ENCODE data around the gene SUB1. TPM values are rescaled to one million over a fixed set of nuclear protein-coding genes. Genes with fewer than 3 reads are reported as not detected.

Gene SUB1
- total RNA-seq, 1 donor from 2014 or later = 128 TPM

DNA sequence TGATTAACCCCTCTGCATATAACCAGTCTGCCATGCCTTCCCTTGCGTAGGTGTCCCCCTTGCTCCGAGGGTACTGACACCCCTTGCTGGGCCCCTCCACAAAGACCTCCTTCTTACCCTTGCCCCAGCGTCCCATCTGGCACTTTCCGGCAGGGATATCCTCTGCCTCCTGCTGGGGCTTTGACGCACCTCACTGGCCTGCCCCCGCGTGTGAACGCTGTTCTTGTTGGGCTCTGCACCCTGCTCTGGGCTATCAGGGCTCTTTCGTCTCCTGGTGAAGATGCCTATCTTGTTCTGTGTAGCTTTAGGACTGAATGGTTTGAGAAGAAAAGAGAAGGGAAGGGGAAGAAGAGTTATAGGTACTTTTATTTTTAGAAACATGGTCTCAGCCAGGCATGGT lies 53.0 kb downstream of the SUB1 start:
- Histone ChIP-seq H3K27me3 (ENCODE audit: control insufficient read depth, insufficient read depth, low read length) (no peaks in the 10 kb centered on the region), H3K36me3 (ENCODE audit: control insufficient read depth, insufficient read depth, low read length) (no peaks in the 10 kb centered on the region), H3K4me3 (ENCODE audit: low read depth, low read length) (no peak overlapping the region)
- FAIRE-seq = no peak
- DNase-seq (ENCODE audit: low read depth) = no peak
- TF ChIP-seq, protein P1, sequence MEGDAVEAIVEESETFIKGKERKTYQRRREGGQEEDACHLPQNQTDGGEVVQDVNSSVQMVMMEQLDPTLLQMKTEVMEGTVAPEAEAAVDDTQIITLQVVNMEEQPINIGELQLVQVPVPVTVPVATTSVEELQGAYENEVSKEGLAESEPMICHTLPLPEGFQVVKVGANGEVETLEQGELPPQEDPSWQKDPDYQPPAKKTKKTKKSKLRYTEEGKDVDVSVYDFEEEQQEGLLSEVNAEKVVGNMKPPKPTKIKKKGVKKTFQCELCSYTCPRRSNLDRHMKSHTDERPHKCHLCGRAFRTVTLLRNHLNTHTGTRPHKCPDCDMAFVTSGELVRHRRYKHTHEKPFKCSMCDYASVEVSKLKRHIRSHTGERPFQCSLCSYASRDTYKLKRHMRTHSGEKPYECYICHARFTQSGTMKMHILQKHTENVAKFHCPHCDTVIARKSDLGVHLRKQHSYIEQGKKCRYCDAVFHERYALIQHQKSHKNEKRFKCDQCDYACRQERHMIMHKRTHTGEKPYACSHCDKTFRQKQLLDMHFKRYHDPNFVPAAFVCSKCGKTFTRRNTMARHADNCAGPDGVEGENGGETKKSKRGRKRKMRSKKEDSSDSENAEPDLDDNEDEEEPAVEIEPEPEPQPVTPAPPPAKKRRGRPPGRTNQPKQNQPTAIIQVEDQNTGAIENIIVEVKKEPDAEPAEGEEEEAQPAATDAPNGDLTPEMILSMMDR (IDR thresholded peaks at IDR 0.05; ENCODE audit: insufficient read depth, low read length, severe bottlenecking) = no peak

DNA sequence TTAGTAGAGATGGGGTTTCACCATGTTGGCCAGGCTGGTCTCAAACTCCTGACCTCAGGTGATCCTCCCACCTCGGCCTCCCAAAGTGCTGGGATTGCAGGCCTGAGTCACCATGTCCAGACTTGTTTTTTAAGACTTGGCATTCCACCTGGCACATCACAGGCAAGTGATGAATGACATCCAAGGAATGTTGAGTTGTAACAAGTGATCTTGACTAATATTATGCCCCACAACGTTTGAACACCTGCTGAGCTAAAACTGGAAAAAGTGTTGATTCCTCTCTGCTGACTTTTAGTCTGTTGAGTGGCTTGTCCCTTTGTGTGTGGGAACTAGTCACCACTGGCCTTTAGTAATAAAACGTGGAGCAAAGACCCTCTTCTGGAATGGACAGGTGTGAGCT lies 54.6 kb downstream of the SUB1 start:
- Histone ChIP-seq H3K4me3 (ENCODE audit: low read depth, low read length) (no peak overlapping the region), H3K36me3 (ENCODE audit: control insufficient read depth, insufficient read depth, low read length) (no peaks in the 10 kb centered on the region), H3K27me3 (ENCODE audit: control insufficient read depth, insufficient read depth, low read length) (no peaks in the 10 kb centered on the region)
- peak; percentile 95 for DNase-seq (ENCODE audit: low read depth)
- TF ChIP-seq, protein P1 (IDR thresholded peaks at IDR 0.05; ENCODE audit: insufficient read depth, low read length, severe bottlenecking) = no peak
- FAIRE-seq = peak; percentile 47

DNA sequence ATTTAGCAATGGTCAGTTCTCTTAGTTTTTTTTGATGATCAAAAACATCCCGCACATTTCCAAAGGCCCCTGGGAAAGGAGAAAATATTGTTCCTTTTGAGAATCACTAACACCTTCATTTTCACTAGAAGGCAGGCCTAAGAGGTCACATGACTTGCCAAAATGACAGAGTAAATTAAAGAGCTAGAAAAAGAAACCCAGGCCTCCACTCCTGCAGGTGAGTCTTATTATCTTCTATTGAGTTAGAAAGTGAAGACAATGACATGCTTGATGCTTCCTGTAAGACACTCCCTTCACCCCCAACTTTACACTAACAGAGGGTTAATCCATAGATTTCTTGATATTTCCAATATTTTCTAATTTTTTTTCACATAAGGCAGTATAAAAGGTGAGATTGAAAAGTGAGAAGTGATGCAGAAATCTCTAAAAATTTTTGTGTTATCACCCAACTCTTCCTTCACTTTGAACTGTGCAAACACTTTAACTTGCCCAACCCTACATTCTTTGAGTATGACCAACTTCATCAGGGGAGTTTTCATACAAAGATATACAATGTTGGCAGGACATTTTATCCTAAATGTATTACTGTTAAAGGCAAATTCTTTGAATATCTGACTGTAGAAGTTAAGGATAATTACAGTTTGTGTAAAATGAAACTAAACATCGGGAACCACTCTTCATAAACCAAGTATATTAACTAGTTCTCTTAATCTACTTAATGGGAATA lies 57.1 kb downstream of the SUB1 start:
- FAIRE-seq = no peak
- peak; percentile 71 for DNase-seq (ENCODE audit: low read depth)
- Histone ChIP-seq H3K27me3 (ENCODE audit: control insufficient read depth, insufficient read depth, low read length) (no peaks in the 10 kb centered on the region), H3K4me3 (ENCODE audit: low read depth, low read length) (no peak overlapping the region), H3K36me3 (ENCODE audit: control insufficient read depth, insufficient read depth, low read length) (no peaks in the 10 kb centered on the region)
- TF ChIP-seq, protein P1 (IDR thresholded peaks at IDR 0.05; ENCODE audit: insufficient read depth, low read length, severe bottlenecking) = no peak

DNA sequence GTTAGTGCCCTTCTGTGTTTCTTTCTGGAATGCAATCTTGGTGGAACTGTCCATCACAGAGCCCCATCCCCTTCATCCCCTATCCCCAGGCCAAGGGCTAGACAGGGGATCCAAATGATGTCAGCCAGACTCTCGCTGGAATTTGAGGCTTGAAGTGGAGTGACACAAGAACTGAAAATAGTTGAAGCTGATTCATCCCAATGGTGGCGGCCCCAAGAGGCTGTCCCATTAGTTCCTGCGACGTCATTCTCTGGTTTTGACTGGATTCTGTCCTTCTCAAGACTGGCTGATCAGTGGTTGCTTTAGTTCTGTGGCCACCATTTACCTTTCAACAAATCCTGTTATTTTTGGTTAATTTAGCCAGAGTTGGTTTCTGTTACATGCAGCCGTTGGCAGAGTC lies 59.9 kb downstream of the SUB1 start:
- FAIRE-seq (no peak), DNase-seq (ENCODE audit: low read depth) (no peak)
- no peak overlapping the region for H3K4me3 ChIP-seq (ENCODE audit: low read depth, low read length)
- TF ChIP-seq, protein P1 (IDR thresholded peaks at IDR 0.05; ENCODE audit: insufficient read depth, low read length, severe bottlenecking) = no peak
- H3K36me3 ChIP-seq (ENCODE audit: control insufficient read depth, insufficient read depth, low read length) = no peaks in the 10 kb centered on the region
- no peaks in the 10 kb centered on the region for H3K27me3 ChIP-seq (ENCODE audit: control insufficient read depth, insufficient read depth, low read length)

DNA sequence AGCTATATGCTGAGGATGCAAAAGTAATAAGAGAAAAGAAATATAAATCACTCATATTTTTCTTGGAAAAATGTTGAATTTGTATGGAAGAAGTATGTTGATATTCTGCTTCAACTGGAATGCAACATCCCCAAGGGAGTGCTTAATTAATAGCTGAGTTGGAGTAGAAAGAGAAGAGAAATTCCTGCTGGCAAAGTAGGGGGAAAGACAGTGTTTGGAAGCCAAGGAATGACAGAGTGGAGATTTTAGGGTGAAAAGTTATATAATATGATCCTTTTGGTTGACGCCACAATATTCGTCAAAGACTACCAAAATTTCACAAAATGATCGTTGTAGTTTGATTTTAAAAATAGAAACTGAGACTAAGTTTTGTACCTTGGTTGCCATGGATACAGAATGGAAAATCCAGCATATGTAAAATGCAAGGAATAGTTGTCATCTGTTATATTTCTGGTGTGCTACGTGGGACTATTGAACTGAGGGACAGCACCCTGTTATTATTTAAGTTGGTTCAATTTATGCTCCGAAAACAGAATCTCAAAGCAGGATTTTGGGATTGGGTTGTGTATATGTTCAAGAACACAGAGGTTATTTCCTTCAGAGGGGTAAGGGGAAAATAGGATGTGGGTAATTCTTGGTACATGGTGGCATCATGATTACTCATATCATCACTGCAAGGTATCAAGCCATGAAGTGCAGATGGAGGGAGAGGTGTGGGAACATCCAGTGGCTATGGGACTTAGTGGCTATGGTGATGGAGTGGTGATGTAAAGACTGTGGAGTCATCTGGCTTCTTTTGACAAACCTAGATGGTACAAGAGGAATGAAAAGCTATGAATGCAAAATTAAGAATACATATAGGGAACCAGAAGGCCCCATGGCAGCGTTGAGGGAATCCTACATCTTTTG lies 61.0 kb downstream of the SUB1 start:
- Histone ChIP-seq H3K4me3 (ENCODE audit: low read depth, low read length) (no peak overlapping the region), H3K36me3 (ENCODE audit: control insufficient read depth, insufficient read depth, low read length) (no peaks in the 10 kb centered on the region), H3K27me3 (ENCODE audit: control insufficient read depth, insufficient read depth, low read length) (no peaks in the 10 kb centered on the region)
- TF ChIP-seq, protein P1 (IDR thresholded peaks at IDR 0.05; ENCODE audit: insufficient read depth, low read length, severe bottlenecking) = no peak
- DNase-seq (ENCODE audit: low read depth) (no peak), FAIRE-seq (no peak)
